GM19240 (cell line): ENCODE data around the gene R3HCC1L.

Source experiments
- DNase-seq: peaks from one replicate; pipeline ENCODE4 v3.0.0; 2011; ENCODE audit warnings: low spot score; ENCODE audit not compliant: insufficient read length

The R3HCC1L gene

GRCh38 chr10:98134431-98135221, at the start of gene R3HCC1L:
Gene R3HCC1L, plus strand, starts transcription at chr10:98134657. Its CDS starts 73,458 bp downstream, at chr10:98208115.
- peak; percentile 55 for DNase-seq

GRCh38 chr10:98085238-98085637, 49.2 kb upstream of the R3HCC1L start:
- DNase-seq = no peak

- DNase-seq = no peak
These were observed 47.4 kb upstream of the R3HCC1L start for GRCh38 chr10:98086837-98087708.

GRCh38 chr10:98088186-98088971, 46.1 kb upstream of the R3HCC1L start:
- no peak for DNase-seq

GRCh38 chr10:98090822-98091221, 43.6 kb upstream of the R3HCC1L start:
- DNase-seq = no peak

GRCh38 chr10:98096316-98096715, 38.1 kb upstream of the R3HCC1L start:
- no peak for DNase-seq

- DNase-seq = no peak
These were observed 37.7 kb upstream of the R3HCC1L start for GRCh38 chr10:98096731-98097130.

DNA sequence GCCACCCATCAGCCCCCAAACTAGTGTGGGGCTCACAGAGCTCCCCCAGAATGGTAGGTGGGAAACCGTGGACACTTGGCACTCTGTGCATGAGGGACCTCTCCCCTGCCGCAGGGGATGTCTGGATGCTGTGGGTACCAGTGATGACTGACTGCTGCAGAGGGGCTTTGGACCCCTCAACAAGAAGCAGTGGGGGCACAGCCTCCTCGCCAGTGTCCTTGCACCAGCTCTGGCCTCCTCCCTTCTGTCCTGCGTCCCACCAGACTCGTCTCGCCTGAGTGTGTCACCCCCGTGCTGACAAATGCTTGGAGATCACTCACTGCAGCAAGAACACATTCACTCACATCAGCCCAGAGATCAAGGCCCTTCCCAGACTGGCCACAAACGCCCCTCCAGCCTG, 37.3 kb upstream of the R3HCC1L start:
- DNase-seq = no peak

GRCh38 chr10:98097616-98098015, 36.8 kb upstream of the R3HCC1L start:
- no peak for DNase-seq

- DNase-seq = no peak
These were observed 36.2 kb upstream of the R3HCC1L start for GRCh38 chr10:98098247-98098646.

GRCh38 chr10:98100476-98100875, 34.0 kb upstream of the R3HCC1L start:
- no peak for DNase-seq

DNA sequence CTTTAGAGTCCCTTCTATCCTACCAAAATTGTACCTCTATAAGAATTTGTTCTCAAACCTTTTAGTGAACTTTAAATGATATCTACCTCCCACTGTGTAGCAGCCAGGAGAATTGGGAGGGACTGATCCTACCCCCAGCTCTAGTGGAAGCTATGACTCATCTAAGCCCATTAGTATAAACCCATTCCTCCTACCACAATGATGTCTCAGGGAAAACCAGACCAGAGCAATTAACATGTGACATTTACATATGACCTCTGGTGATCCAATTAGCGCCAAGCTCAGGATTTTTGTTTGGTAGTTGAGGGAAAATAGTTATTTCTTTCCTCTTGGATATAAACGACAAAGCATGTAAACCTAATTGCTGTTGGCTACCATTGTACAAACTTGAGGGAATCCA, 33.1 kb upstream of the R3HCC1L start:
- no peak for DNase-seq

- no peak for DNase-seq
These were observed 30.3 kb upstream of the R3HCC1L start for GRCh38 chr10:98104125-98104524.

DNA sequence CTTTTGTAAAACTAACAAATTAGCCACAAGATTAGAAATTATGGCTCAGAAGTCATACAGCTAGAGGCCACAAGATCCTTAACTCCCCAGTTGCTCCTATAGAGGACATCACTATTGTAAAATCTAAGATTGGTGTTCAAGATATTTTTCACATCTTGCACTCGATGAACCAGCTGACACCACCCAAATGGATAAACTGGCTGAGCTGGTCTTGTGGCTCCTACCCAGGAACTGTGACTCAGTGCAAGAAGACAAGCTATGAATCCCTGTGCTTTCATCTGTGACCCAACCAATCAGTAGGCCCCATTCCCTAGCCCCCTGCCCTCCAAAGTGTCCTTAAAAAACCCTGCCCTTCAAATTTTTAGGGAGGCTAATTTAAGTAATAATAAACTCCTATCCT, 27.9 kb upstream of the R3HCC1L start:
- DNase-seq = no peak

- no peak for DNase-seq
These were observed 26.6 kb upstream of the R3HCC1L start for GRCh38 chr10:98107644-98108430.

DNA sequence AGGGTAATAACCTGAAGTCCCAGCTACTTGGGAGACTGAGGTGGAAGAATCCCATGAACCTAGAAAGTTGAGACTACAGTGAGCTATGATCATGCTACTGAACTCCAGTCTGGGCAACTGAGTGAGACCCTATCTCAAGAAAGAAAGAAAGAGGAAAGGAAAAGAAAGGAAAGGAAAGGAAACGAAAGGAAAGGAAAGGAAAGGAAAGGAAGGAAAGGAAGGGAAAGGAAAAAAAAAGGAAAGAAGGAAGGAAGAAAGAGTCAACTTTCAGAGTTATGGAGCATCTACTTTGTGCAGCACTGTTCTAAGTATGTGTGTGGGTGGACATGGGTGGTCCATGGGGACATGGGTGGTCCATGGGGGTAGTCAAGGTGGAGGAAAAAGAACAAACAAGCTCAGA, 24.1 kb upstream of the R3HCC1L start:
- no peak for DNase-seq

DNA sequence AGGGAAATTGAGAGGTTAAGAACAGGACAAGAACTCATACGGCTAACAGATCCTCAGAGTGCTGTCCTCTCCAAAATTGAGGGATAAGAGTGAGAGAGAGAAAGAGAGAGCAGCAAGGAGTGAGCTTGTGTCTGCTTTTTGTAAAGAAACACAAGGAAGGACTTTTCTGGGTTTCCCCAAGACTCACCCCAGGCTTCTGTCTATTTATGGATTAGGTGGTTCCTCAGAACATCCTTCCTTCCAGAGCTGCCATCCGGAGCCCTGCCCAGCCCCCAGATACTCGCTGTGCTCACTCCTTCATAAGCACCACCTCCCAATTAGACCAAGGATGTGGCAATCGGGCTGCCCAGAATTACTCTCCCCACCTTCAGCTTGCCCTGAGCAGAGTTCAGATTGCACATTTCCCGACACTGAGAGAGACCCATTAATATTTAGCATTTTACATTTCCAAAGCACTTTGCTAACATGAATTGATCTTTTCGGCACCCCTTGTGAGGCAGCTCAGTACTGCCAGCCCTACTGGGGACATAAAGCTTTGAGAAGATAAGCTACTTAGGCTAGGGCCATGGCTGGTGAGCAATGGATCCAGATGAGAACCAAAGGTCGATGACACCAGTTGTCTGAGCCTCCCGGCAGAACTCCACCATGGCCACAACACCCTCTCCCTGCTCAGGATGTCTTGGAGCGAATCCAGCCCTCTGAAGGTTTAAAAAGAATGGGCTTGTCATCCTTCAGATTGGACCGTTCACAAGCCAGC, 19.2 kb upstream of the R3HCC1L start:
- DNase-seq = no peak

- DNase-seq = no peak
These were observed 14.6 kb upstream of the R3HCC1L start for GRCh38 chr10:98119891-98120290.

DNA sequence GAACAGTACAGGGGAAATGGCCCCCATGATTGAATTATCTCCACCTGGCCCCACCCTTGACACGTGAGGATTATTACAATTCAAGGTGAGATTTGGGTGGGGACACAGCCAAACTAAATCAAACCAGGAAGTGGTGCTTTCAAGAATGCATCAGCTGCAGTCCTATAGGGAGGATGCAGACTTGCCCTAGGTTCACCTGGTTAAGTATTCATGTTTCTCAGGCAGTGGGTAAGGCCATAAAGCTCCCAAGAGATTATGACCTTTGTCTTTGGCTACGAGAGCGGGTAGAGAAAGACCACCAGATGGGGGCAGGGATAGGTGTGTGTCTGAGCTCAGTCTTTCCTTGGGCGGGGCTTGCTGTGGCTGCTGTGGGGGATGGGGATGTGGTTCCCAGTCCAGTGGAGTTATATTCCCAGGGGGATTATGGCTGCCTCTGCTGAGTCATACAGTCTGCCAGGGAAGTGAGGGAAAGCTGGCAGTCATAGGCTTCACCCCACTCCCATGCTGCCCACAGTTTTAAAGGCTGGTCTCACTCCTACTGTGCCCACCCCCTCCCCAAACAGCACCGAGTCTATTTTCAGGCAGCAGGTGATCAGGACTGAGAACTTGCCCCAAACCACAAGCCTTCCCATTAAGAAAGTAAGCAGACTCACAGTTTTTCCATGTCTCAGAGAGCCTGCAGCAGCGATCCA, 8.4 kb upstream of the R3HCC1L start:
- no peak for DNase-seq

DNA sequence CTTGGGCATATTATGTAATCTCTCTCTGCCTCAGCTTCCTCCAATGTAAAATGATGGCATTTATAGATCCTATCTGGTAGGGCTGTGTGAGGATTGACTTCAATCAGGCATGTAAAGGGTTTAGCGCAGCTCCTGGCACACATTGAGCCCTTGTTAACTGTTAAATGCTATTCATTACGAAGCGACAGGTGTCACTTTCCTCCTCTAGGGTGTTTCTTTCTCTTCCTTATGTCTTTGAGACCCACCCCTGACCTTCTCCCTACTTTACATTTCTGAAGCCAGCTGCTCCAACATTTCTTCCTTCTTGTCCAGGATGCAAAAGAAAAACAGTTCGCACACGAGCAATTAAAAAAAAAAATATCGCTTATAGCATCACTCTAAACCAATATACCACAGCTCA, 5.7 kb upstream of the R3HCC1L start:
- no peak for DNase-seq
